PC-3 (cell line): ENCODE results near the gene PIGU. TPM values are rescaled to one million over a fixed set of nuclear protein-coding genes. Genes with fewer than 3 reads are reported as not detected.

Experiments
- ATAC-seq: fragments of 200-7000 bp; cut with Tn5 transposase; 2 replicates; pipeline ENCODE4 v1.9.1; 2020; ENCODE audit warnings: mild to moderate bottlenecking, moderate library complexity
- BruUV-seq: library from RNA; stranded (reverse); fragments of 400-500 nt; replicated peaks from 2 replicates; lab custom pipeline; 2021; lab: Mats Ljungman, UMichigan
- CTCF ChIA-PET: fragments of 300-600 bp; sonication (Branson Sonifier 250); formaldehyde crosslinking; loops from one replicate; lab custom pipeline; 2022; ENCODE audit warnings: antibody characterized with exemption; lab: Charles Lee
- POLR2A ChIA-PET: fragments of 300-600 bp; sonication (Branson Sonifier 250); formaldehyde crosslinking; loops from one replicate; lab custom pipeline; 2022; ENCODE audit warnings: antibody characterized with exemption; ENCODE audit not compliant: unreplicated experiment; lab: Charles Lee
- DNase-seq: peaks from one replicate; pipeline ENCODE4 v3.0.0-alpha.2; 2015
- H2AFZ ChIP-seq: fragments of 300-600 bp; sonication (generic); 2 replicates; pipeline ENCODE4 v1.6.0; 2016; ENCODE audit warnings: antibody characterized with exemption, low read length
- H3F3A ChIP-seq: fragments of 300-600 bp; sonication (generic); one replicate; pipeline ENCODE4 v1.6.0; 2017; ENCODE audit warnings: antibody characterized with exemption, low read length, control low read depth, mild to moderate bottlenecking; ENCODE audit not compliant: unreplicated experiment
- H3K27ac ChIP-seq: fragments of 300-600 bp; sonication (generic); 2 replicates; pipeline ENCODE4 v1.5.1; 2016; ENCODE audit warnings: mild to moderate bottlenecking, low read length
- H3K27me3 ChIP-seq: fragments of 300-600 bp; sonication (generic); 2 replicates; pipeline ENCODE4 v1.6.1; 2016; ENCODE audit warnings: low read length, mixed read lengths
- H3K36me3 ChIP-seq: fragments of 300-600 bp; sonication (generic); 2 replicates; pipeline ENCODE4 v1.6.1; 2016; ENCODE audit warnings: low read depth, mixed run types, low read length, mixed read lengths
- H3K4me1 ChIP-seq: fragments of 300-600 bp; sonication (generic); 2 replicates; pipeline ENCODE4 v1.5.1; 2016; ENCODE audit warnings: low read length; ENCODE audit not compliant: insufficient read depth
- H3K4me2 ChIP-seq: fragments of 300-600 bp; sonication (generic); 2 replicates; pipeline ENCODE4 v1.6.0; 2016; ENCODE audit warnings: low read length
- H3K4me3 ChIP-seq: fragments of 300-600 bp; sonication (generic); 2 replicates; pipeline ENCODE4 v1.5.1; 2016; ENCODE audit warnings: mild to moderate bottlenecking, low read length, mixed read lengths
- H3K79me2 ChIP-seq: fragments of 300-600 bp; sonication (generic); 2 replicates; pipeline ENCODE4 v1.6.1; 2017; ENCODE audit warnings: low read length, mixed read lengths
- H3K9ac ChIP-seq: fragments of 300-600 bp; sonication (generic); 2 replicates; pipeline ENCODE4 v1.6.0; 2016; ENCODE audit warnings: mild to moderate bottlenecking, low read length
- H3K9me2 ChIP-seq: fragments of 300-600 bp; sonication (generic); replicated peaks from 2 replicates; pipeline ENCODE4 v1.6.1; 2016; ENCODE audit warnings: mixed run types, low read length, mixed read lengths
- H3K9me3 ChIP-seq: fragments of 300-600 bp; sonication (generic); 2 replicates; pipeline ENCODE4 v1.6.1; 2016; ENCODE audit warnings: low read length, mixed read lengths
- H4K20me1 ChIP-seq: fragments of 300-600 bp; sonication (generic); 2 replicates; pipeline ENCODE4 v1.6.1; 2016; ENCODE audit warnings: low read length, mixed read lengths
- CTCF ChIP-seq: fragments of 300-600 bp; sonication (generic); conservative IDR thresholded peaks from 2 replicates; pipeline ENCODE4 v1.5.1; 2017; ENCODE audit warnings: antibody characterized with exemption, low read depth, mild to moderate bottlenecking, low read length
- EZH2 ChIP-seq: fragments of 300-600 bp; sonication (generic); IDR thresholded peaks from one replicate; pipeline ENCODE4 v1.6.1; 2017; ENCODE audit warnings: antibody characterized with exemption, mild to moderate bottlenecking, low read length; ENCODE audit not compliant: unreplicated experiment
- EZH2phosphoT487 ChIP-seq: fragments of 300-600 bp; sonication (generic); IDR thresholded peaks from 2 replicates; pipeline ENCODE4 v1.6.1; 2018; ENCODE audit warnings: mild to moderate bottlenecking, antibody characterized with exemption, low read length, borderline replicate concordance
- intact Hi-C: fragments of 100-400 bp; cut with micrococcal nuclease; formaldehyde crosslinking; loops from 2 replicates; pipeline ENCODE4 v1.9.0; 2023
- total RNA-seq: library from RNA; depleted of rRNA; stranded (reverse); fragments of >200 nt; gene quantifications from 2 replicates; pipeline ENCODE4 v1.2.3, GENCODE V29; 2014

Gene PIGU
- total RNA-seq, 1 experiment from 2014 or later, result 24.5 TPM

DNA sequence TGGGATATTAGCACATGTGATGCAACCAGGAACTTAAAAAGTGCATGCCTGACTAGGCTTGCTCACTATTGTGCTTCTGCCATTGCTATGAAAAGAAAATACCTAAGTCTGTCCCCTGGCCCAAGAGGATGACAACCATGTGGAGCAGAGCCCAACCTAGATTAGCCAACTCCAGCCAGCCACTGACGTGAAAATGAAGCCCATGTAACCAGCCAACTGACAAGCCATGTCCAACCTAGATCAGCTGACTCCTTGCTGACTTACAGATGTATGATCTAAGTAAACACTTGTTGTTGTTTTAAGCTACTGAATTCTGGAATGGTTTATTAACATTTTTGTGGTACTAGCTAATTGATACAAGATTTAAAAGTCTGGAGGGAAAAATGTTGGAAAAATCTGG lies 47.5 kb downstream of the PIGU start:
- POLR2A ChIA-PET, result interaction anchor here (0.6 kb wide), 1 partner anchor 75 kb away, joined by 4 read pairs; the partner anchor contains the start of gene TP53INP2
- Histone ChIP-seq H2AFZ (no peak overlapping the region), H3K27me3 (no peaks in the 10 kb centered on the region), H3K4me1 (peaks cover 16% of the 10 kb centered on the region), H3K27ac (no peak overlapping the region), H3K79me2 (no peaks in the 10 kb centered on the region), H3K4me2 (no peak overlapping the region), H3K4me3 (no peak overlapping the region), H3K36me3 (no peaks in the 10 kb centered on the region; the same call in 1 of the 2 replicates), H4K20me1 (no peaks in the 10 kb centered on the region), H3F3A (peaks cover 3% of the 10 kb centered on the region), H3K9me3 (no peaks in the 10 kb centered on the region), H3K9ac (no peak overlapping the region), H3K9me2 (no peaks in the 10 kb centered on the region)
- TF ChIP-seq EZH2phosphoT487, result no peak
- TF ChIP-seq CTCF, result no peak
- ATAC-seq (no peak), DNase-seq (no peak)
- intact Hi-C loops, result loop anchor here (5.0 kb wide), 1 partner anchor 63 kb away; no protein-coding TSS in a partner anchor
- BruUV-seq, result no TSS peak
- CTCF ChIA-PET, result no interaction called here

DNA sequence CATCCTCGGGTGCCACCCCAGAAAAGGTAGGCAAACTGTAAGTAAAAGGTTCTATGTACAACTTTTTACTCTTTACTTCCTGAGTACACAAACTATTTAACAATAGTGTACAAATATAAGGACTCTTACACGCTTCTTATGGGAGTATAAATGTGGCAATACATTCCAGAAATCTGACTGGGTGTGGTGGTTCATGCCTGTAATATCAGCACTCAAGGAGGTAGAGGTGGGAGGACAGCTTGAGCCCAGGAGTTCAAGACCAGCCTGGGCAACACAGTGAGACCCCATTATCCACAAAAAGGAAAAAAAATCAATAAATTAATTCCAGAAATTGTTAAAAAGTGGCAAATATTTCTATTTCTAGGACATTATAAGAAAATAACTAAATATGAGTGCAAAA lies 48.9 kb downstream of the PIGU start:
- peak overlapping the region; percentile 31; the same call in 1 of the 2 replicates for H3K4me3 ChIP-seq
- ChIA-PET CTCF (no interaction called here), POLR2A (no interaction called here)
- TF ChIP-seq EZH2phosphoT487 (no peak), CTCF (no peak), EZH2 (no peak)
- H3K4me1 ChIP-seq, result peaks cover 16% of the 10 kb centered on the region
- intact Hi-C loops, result loop anchor here (5.0 kb wide), 1 partner anchor 64 kb away; no protein-coding TSS in a partner anchor
- peaks cover 3% of the 10 kb centered on the region for H3F3A ChIP-seq
- H3K4me2 ChIP-seq, result peak overlapping the region; percentile 64
- no peaks in the 10 kb centered on the region for H3K27me3 ChIP-seq
- no peaks in the 10 kb centered on the region for H3K79me2 ChIP-seq
- H3K9ac ChIP-seq, result no peak overlapping the region
- no peaks in the 10 kb centered on the region for H3K9me3 ChIP-seq
- peaks cover 7% of the 10 kb centered on the region for H3K36me3 ChIP-seq
- H4K20me1 ChIP-seq, result no peaks in the 10 kb centered on the region
- no peaks in the 10 kb centered on the region for H3K9me2 ChIP-seq
- H2AFZ ChIP-seq, result peak overlapping the region; percentile 45; the same call in 1 of the 2 replicates
- ATAC-seq, result peak; percentile 84
- no TSS peak for BruUV-seq
- peak overlapping the region; percentile 34 for H3K27ac ChIP-seq
- DNase-seq, result peak; percentile 59

GRCh38 chr20:34627458-34627857 lies 49.4 kb downstream of the PIGU start:
- peaks cover 18% of the 10 kb centered on the region for H3K4me1 ChIP-seq
- ATAC-seq, result peak; percentile 83
- H3K27me3 ChIP-seq, result no peaks in the 10 kb centered on the region
- DNase-seq, result peak; percentile 58
- H3K4me3 ChIP-seq, result peak overlapping the region; percentile 31; the same call in 1 of the 2 replicates
- peak overlapping the region; percentile 34 for H3K27ac ChIP-seq
- no peaks in the 10 kb centered on the region for H4K20me1 ChIP-seq
- H3K79me2 ChIP-seq, result no peaks in the 10 kb centered on the region
- H3K9me2 ChIP-seq, result no peaks in the 10 kb centered on the region
- ChIA-PET CTCF (no interaction called here), POLR2A (no interaction called here)
- H3F3A ChIP-seq, result peaks cover 3% of the 10 kb centered on the region
- peak overlapping the region; percentile 64 for H3K4me2 ChIP-seq
- peak overlapping the region; percentile 45 for H2AFZ ChIP-seq
- H3K9ac ChIP-seq, result no peak overlapping the region
- TF ChIP-seq EZH2 (no peak), CTCF (no peak; the same call in 1 of the 2 replicates), EZH2phosphoT487 (no peak)
- H3K36me3 ChIP-seq, result peaks cover 9% of the 10 kb centered on the region; the same call in 1 of the 2 replicates
- intact Hi-C loops, result loop anchor here (2.0 to 5.0 kb wide), 2 partner anchors 49 to 65 kb away; partner anchors contain the start of gene PIGU
- no peaks in the 10 kb centered on the region for H3K9me3 ChIP-seq
- BruUV-seq, result no TSS peak
